Motor neuron (in vitro differentiated cells): ENCODE data around the gene STING1. TPM values are rescaled to one million over a fixed set of nuclear protein-coding genes. Genes with fewer than 3 reads are reported as not detected.
"Not testable (repeated sequence)": the region's sequence is repeated elsewhere in the genome, so short reads cannot be mapped to it uniquely, and the experiment has no call there.

Experiments
- ATAC-seq, 8 experiments: fragments of 200-7000 bp; cut with Tn5 transposase; replicated peaks in 6 of 8; 2 replicates each; pipeline ENCODE4 v1.8.0; 2021; ENCODE audit warnings: mild to moderate bottlenecking in 8 of 8, moderate library complexity in 8 of 8
- H3K27ac ChIP-seq, 2 donors: fragments of 250-450 bp; sonication (Bioruptor Pico); 2 replicates each; pipeline ENCODE4 v1.9.0; 2021; ENCODE audit warnings: antibody characterized with exemption in 2 of 2, mild to moderate bottlenecking in 2 of 2, moderate library complexity in 1 of 2
- H3K4me1 ChIP-seq, 2 donors: fragments of 250-450 bp; sonication (Bioruptor Pico); replicated peaks in 1 of 2; 2 replicates each; pipeline ENCODE4 v1.6.1; 2021; ENCODE audit warnings: antibody characterized with exemption in 2 of 2, mild to moderate bottlenecking in 2 of 2, moderate library complexity in 1 of 2
- H3K4me3 ChIP-seq, 5 donors: fragments of 250-450 bp; sonication (Bioruptor Pico); 2 replicates each; pipeline ENCODE4 v1.9.0; 2021; ENCODE audit warnings: antibody characterized with exemption in 5 of 5, mild to moderate bottlenecking in 5 of 5, moderate library complexity in 4 of 5
- WGBS, 10 experiments: fragments of 450-650 bp; shearing (Covaris generic); methylation state at CpG; one replicate each; pipeline ENCODE4 v1.0.0; 2022; 5-methylcytosine and 5-hydroxymethylcytosine counted together
- in situ Hi-C, 9 experiments: fragments of 400-800 bp; cut with MboI; loops; one replicate each; pipeline ENCODE4 v1.15.0; 2021; ENCODE audit warnings: low sequenced_read_pairs in 9 of 9, low pct_unique_long_range_greater_than_20kb in 2 of 9; ENCODE audit not compliant: unreplicated experiment in 9 of 9
- total RNA-seq, 8 experiments: library from RNA; unstranded; fragments of 300-600 nt; gene quantifications; 2 replicates each; pipeline versions ENCODE4 v1.2.3 to v1.2.4, GENCODE V29; 2022

STING1 gene
- total RNA-seq, 8 experiments from 2014 or later: 0.16 to 30.3 (median 13.0) TPM

DNA sequence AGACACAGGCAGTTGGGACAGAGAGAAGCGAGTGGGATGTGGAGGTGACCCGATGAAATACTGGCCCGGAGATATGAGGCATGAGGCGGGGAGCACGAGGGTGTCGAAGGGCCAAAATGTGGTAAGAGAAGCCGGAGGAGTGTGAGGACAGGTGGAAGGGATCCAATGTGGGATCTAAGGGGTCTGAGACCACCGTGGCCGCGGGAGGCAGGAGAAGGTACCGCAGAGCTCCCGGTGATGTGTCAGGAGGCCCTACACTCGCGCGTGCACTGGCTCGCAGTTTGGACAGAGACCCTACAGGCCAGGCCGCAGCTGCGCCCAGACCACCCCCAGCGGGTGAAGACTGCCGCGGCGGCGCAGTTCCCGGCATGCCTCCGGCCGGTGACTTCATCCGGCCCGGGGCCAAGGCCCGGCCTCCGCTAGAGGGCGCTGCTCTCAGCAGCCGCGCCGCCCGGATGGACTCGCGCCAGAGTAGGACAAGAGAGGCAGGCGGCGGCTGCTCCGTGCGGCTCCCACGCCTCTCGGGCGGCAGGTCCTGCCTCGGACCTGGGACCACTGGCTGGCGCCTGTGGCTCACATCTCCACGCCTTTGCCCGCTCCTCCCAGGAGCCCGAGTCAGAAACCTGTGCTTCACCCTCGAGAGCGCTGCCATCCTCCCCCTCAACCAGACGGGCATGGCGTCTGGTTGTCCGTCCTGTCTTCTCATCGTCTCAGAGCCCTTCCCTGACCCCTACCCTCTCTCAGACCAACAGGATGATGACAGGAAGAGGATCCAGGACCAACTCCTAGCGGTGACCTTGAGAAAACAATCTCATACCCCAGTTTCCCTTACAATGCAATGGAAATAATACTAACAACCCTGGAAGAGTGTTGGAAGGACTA is 35.4 kb upstream of the STING1 start:
- Histone ChIP-seq H3K4me1 (peaks cover 9 to 10% of the 10 kb centered on the region in 2 donors), H3K27ac (peak overlapping the region; percentile 78 to 84), H3K4me3 (peak overlapping the region; percentile 15 to 40 (median 27))
- in situ Hi-C loops: loop anchor here in 2 of 9 experiments (10.0 kb wide), 1 partner anchor 93 kb away; no protein-coding TSS in a partner anchor
- peak; percentile 76 to 97 (median 96) for ATAC-seq
- 2 to 100% (median 27%) methylated on average over 1 to 20 of the region's 56 CpGs; no CpG with 5 or more reads in 1 of the 10 experiments for WGBS, 10 experiments

DNA sequence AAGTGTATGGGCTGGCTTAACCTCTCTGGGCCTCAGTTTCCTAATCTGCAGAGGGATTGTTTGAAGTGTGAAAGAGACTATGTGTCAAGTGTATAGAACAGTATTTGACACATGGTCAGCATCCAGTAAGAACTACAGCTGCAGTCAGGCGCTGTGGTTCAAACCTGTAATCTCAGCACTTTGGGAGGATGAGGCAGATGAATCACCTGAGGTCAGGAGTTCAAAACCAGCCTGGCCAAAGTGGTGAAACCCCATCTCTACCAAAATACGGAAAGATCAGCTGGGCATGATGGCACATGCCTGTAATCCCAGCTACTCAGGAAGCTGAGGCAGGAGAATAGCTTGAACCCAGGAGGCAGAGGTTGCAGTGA is 31.9 kb upstream of the STING1 start:
- Histone ChIP-seq H3K4me1 (peaks cover 9 to 10% of the 10 kb centered on the region in 2 donors), H3K4me3 (no peak overlapping the region), H3K27ac (no peak overlapping the region)
- WGBS, 10 experiments: 60 to 100% (median 88%) methylated on average over 1 to 2 of the region's 2 CpGs; no CpG with 5 or more reads in 4 of the 10 experiments
- ATAC-seq: no peak
- in situ Hi-C loops: loop anchor here in 2 of 9 experiments (10.0 kb wide), 1 partner anchor 90 kb away; no protein-coding TSS in a partner anchor

DNA sequence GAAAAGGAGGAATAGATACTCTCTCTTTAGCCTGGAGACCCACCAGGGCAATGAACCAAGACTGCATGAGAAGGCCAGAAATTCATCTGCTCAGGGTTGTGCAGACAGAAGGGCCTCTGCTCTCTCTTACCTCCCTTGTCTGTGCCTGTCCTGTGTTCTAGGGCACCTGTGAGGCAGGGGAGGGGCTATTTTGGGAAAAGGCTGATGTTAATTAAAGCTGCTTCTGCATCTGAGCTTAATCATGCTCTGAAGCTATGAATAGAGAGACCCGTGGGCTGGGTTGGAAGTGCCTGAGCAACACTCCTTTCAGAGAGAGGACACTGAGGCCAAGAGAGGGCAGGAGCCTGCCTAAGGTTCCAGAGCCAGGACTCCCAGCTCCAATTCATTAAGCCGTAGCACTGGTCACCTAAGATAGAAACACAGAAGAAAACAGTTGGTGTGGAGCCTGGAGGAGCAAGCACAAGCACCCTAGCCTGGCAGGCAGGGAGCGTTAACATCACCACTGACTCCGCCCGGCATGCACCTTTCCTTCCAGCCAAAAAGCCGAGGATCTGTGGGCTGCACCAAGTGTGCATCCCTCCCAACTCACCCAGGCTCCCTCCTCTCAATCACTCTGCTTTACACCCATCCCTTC is 31.4 kb upstream of the STING1 start:
- ATAC-seq: peak in 3 of 8 experiments; percentile 2 to 9 (median 8)
- no peak overlapping the region for H3K4me3 ChIP-seq
- WGBS, 10 experiments: 0 to 94% (median 66%) methylated on average over 1 to 6 of the region's 6 CpGs; no CpG with 5 or more reads in 2 of the 10 experiments
- in situ Hi-C loops: loop anchor here in 2 of 9 experiments (10.0 kb wide), 1 partner anchor 89 kb away; no protein-coding TSS in a partner anchor
- H3K27ac ChIP-seq: no peak overlapping the region
- peaks cover 9 to 10% of the 10 kb centered on the region in 2 donors for H3K4me1 ChIP-seq

DNA sequence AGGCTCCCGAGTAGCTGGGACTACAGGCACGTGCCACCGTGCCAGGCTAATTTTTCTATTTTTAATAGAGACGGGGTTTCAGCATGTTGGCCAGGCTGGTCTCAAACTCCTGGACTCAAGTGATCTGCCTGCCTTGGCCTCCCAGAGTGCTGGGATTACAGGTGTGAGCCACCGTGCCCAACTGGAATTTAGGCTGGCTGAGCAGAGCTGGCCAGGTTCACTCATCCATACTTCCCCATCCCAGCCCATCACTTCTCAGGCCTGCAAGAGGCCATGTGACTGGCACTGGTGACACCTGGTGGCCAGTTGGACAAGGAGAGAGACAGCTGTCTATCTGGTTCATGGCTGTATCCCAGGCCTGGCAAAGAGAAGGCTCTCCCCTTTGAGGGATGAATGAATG is 30.9 kb upstream of the STING1 start:
- WGBS, 10 experiments: 40 to 100% (median 86%) methylated on average over 1 to 4 of the region's 5 CpGs; no CpG with 5 or more reads in 5 of the 10 experiments
- H3K4me1 ChIP-seq, H3K4me3 ChIP-seq, H3K27ac ChIP-seq: not testable (repeated sequence)
- in situ Hi-C loops: loop anchor here in 2 of 9 experiments (10.0 kb wide), 1 partner anchor 89 kb away; no protein-coding TSS in a partner anchor
- ATAC-seq: peak in 4 of 8 experiments; percentile 30 to 78 (median 76)

DNA sequence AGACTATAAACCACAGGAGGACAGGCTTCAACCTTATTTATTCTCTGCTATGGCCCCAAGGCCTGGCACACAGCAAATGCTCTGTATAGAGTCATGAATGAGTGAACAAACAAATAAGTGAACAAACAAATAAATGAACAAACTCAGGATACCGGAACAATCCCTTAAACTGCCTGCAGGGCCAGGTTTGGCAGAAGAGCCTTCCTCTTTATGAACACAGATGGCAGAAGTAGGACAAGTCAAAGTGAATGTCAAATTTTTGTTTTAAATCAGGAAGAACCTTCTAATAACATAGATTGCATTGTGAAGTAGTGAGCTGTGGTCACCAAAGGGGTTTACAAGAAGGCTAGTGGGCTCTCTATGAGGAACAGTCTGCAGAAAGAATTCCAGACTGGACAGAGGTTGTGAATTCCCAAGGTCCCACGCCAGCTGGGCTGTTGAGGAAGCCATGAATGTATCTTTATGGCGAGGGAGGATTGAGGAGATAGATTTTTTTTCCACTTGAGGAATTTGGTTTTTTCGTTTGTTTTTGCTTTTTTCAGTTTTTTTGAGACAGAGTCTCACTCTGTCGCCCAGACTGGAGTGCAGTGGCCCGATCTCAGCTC is 30.3 kb upstream of the STING1 start:
- H3K27ac ChIP-seq: no peak overlapping the region
- 36 to 100% (median 85%) methylated on average over 1 to 6 of the region's 6 CpGs for WGBS, 10 experiments
- peaks cover 3 to 4% of the 10 kb centered on the region in 2 donors for H3K4me1 ChIP-seq
- no peak for ATAC-seq
- H3K4me3 ChIP-seq: no peak overlapping the region
- in situ Hi-C loops: loop anchor here in 2 of 9 experiments (10.0 kb wide), 1 partner anchor 88 kb away; no protein-coding TSS in a partner anchor

DNA sequence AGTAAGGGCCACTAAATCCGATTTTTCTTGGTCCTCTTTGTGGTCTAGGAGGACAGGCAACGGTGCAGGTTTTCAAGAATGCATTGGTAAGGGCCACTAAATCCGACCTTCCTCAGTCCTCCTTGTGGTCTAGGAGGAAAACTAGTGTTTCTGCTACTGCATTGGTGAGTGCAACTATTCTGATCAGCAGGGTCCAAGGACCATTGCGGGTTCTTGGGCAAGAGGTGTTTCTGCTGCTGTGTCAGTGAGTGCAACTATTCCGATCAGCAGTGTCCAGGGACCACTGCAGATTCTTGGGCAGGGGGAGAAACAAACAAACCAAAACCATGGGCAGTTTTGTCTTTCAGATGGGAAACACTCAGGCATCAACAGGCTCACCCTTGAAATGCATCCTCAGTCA is 22.2 kb upstream of the STING1 start:
- H3K4me1 ChIP-seq: peaks cover 8 to 11% of the 10 kb centered on the region in 2 donors
- H3K27ac ChIP-seq, ATAC-seq, H3K4me3 ChIP-seq: not testable (repeated sequence)
- in situ Hi-C loops: loop anchor here in 1 of 9 experiments (10.0 kb wide), 1 partner anchor 80 kb away; no protein-coding TSS in a partner anchor
- WGBS, 10 experiments: 30 to 93% (median 56%) methylated on average over 1 to 5 of the region's 5 CpGs; no CpG with 5 or more reads in 1 of the 10 experiments

DNA sequence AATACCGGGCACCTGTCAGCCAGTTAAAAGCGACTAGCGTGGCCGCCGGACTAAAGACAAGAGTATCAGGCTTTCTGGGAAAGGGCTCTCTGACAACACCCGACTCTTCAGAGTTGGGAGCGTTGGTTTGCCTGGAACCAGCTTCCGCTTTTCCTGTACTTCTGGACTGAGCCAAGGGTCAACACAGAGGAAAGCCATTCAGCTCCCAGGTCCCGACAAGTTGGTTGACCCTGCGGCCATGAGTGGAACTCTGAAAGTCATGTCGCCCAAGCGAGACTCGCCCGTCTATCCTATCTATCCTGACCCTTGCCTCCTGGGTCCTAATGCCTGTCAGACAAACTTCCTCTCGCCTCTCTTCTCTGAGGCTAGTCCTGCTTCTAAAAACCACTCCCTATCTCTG is 21.3 kb upstream of the STING1 start:
- WGBS, 10 experiments: 17 to 100% (median 72%) methylated on average over 1 to 8 of the region's 15 CpGs; no CpG with 5 or more reads in 3 of the 10 experiments
- not testable (repeated sequence) for H3K4me3 ChIP-seq, H3K27ac ChIP-seq, ATAC-seq
- in situ Hi-C loops: loop anchor here in 1 of 9 experiments (10.0 kb wide), 1 partner anchor 79 kb away; no protein-coding TSS in a partner anchor
- H3K4me1 ChIP-seq: peaks cover 8 to 11% of the 10 kb centered on the region in 2 donors

DNA sequence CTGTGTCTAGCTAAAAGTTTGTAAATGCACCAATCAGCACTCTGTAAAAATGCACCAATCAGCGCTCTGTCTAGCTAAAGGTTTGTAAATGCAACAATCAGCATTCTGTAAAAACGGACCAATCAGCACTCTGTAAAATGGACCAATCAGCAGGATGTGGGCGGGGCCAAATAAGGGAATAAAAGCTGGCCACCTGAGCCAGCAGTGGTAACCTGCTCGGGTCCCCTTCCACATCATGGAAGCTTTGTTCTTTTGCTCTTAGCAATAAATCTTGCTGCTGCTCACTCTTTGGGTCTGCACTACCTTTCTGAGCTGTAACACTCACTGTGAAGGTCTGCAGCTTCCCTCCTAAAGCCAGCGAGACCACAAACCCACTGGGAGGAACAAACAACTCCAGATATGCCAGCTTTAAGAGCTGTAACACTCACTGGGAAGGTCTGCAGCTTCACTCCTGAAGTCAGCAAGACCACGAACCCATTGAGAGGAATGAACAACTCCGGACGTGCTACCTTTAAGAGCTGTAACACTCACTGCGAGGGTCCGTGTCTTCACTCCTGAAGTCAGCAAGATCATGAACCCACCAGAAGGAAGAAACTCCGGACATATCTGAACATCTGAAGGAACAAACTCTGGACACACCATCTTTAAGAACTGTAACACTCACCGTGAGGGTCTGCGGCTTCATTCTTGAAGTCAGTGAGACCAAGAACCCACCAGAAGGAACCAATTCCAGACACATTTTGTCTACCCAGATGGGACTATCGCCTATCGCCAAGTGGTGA is 20.7 kb upstream of the STING1 start:
- not testable (repeated sequence) for H3K27ac ChIP-seq, H3K4me3 ChIP-seq, ATAC-seq
- 89 to 100% (median 95%) methylated on average over 1 to 10 of the region's 15 CpGs; no CpG with 5 or more reads in 2 of the 10 experiments for WGBS, 10 experiments
- peaks cover 8 to 11% of the 10 kb centered on the region in 2 donors for H3K4me1 ChIP-seq
- in situ Hi-C loops: loop anchor here in 1 of 9 experiments (10.0 kb wide), 1 partner anchor 78 kb away; no protein-coding TSS in a partner anchor

DNA sequence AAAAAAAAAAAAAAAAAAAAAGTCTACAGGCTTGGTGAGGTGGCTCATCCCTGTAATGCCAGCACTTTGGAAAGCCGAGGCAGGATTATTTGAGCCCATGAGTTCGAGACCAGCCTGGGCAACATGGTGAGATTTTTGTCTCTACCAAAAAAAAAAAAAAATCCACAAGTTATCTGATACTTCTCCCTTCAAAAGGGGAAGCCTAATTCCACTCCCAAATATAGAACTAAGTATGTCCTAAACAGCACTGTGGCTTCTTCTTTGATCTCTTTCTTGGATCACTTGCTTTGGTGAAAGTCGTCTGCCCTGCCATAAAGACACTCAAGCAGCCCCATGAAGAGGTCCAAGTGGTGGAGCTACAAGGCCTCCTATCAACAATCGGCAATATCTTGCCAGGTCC is 18.8 kb upstream of the STING1 start:
- H3K4me3 ChIP-seq: no peak overlapping the region
- H3K4me1 ChIP-seq: peaks cover 8 to 11% of the 10 kb centered on the region in 2 donors
- no peak for ATAC-seq
- H3K27ac ChIP-seq: no peak overlapping the region
- in situ Hi-C loops: loop anchor here in 1 of 9 experiments (10.0 kb wide), 1 partner anchor 77 kb away; no protein-coding TSS in a partner anchor
- 50 to 100% (median 84%) methylated on average over 1 to 4 of the region's 4 CpGs; no CpG with 5 or more reads in 2 of the 10 experiments for WGBS, 10 experiments

DNA sequence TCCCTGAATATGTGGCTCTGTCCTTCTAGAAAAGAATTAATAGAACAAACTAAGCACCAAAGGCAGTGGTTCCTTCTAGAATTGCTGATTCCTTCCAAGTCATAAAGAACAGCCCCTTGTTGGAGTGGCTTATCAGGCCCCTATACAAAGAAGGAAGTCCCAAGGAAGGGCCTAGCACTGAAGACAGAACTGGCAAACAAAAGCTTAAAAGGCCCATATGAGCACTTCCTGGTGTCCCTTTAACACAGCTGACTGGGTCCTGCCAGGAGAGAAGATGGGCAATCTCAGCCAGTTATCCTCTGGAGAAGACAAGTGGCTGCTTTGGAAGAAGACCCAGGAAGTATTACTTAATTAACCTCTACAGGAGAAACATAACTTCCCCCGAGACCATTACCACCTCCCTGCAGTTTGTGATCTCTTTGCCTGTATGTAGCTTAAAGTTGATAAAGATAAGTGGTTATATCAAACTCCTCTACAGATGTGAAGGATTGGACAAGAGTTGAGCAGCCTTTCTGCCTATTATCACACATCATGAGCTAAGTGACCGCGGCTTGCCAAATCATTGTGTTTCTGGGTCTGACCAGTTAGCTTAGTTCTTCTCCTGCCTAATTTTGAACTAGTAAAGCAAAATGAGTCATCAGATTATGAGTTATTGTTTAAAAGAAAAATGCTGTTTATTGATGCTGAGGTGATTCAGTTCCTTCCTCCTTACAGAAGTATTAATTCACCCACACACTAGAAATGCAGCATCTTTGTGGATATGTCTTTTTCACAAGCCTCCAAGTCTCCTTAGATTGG is 13.3 kb upstream of the STING1 start:
- peak in 1 of 8 experiments; percentile 15 for ATAC-seq
- Histone ChIP-seq H3K27ac (no peak overlapping the region), H3K4me3 (no peak overlapping the region), H3K4me1 (no peaks in the 10 kb centered on the region)
- 69 to 100% (median 90%) methylated on average over 1 to 3 of the region's 3 CpGs; no CpG with 5 or more reads in 3 of the 10 experiments for WGBS, 10 experiments
- in situ Hi-C loops: no loop called here

DNA sequence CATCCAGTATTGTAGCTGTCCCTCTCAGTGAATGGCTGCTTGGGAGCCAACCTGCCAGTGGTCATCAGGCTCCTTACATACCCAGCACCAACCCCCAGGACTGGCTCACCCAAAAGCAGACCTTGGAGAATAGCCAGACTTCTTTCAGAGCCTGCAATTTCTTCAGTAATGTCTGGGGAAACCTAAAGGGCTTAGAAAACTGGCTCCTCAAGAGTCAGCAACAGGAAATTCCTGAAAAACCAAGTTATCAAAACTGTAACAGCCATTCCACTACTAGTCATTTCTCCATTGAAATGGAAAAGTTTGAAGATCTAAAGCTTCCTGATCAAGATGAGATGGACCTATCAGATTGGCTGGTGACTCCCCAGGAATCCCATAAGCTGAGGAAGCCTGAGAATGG is 12.3 kb upstream of the STING1 start:
- no peak for ATAC-seq
- Histone ChIP-seq H3K4me3 (no peak overlapping the region), H3K27ac (no peak overlapping the region), H3K4me1 (no peaks in the 10 kb centered on the region)
- in situ Hi-C loops: no loop called here
